NCI-H146 treated with DMSO at 0.1 percent for 48 hours (cell line): ENCODE data around the gene RAB38.

Experiments used
- DNase-seq: peaks from one replicate; lab custom pipeline; 2025; ENCODE audit not compliant: unreplicated experiment; lab: John Stamatoyannopoulos, UW

Gene RAB38

GRCh38 chr11:88104408-88104807, 70.8 kb downstream of the RAB38 start:
- no peak for DNase-seq

GRCh38 chr11:88103337-88104206, 71.7 kb downstream of the RAB38 start:
- DNase-seq, result no peak

- DNase-seq, result no peak
These were observed 72.7 kb downstream of the RAB38 start for GRCh38 chr11:88102598-88102934.

- DNase-seq, result no peak
These were observed 73.2 kb downstream of the RAB38 start for GRCh38 chr11:88101881-88102597.

- DNase-seq, result no peak
These were observed 75.1 kb downstream of the RAB38 start for GRCh38 chr11:88100151-88100550.

GRCh38 chr11:88098289-88098688, 77.0 kb downstream of the RAB38 start:
- DNase-seq, result no peak

GRCh38 chr11:88089134-88089533, 86.1 kb downstream of the RAB38 start:
- no peak for DNase-seq

- no peak for DNase-seq
These were observed 87.9 kb downstream of the RAB38 start for GRCh38 chr11:88087337-88087736.

GRCh38 chr11:88086297-88086696, 88.9 kb downstream of the RAB38 start:
- DNase-seq, result no peak

- DNase-seq, result no peak
These were observed 104.8 kb downstream of the RAB38 start for GRCh38 chr11:88070437-88070836.

- DNase-seq, result no peak
These were observed 106.2 kb downstream of the RAB38 start for GRCh38 chr11:88068848-88069554.

GRCh38 chr11:88066090-88066489, 109.2 kb downstream of the RAB38 start:
- DNase-seq, result no peak

GRCh38 chr11:88064097-88064705, 111.0 kb downstream of the RAB38 start:
- no peak for DNase-seq
